SK-N-MC (cell line): ENCODE data around the gene FLNB.

Experiments
- EZH2 ChIP-seq: fragments of 200-600 bp; sonication (generic); IDR thresholded peaks from one replicate; pipeline ENCODE4 v1.6.1; 2017; ENCODE audit warnings: antibody characterized with exemption
- FOXP2 ChIP-seq: optimal IDR thresholded peaks from 2 replicates; pipeline ENCODE3; 2011; ENCODE audit warnings: mild to moderate bottlenecking, moderate library complexity; ENCODE audit not compliant: insufficient read depth; ENCODE audit errors: extremely low read length, control extremely low read depth
- POLR2AphosphoS5 ChIP-seq: IDR thresholded peaks from 2 replicates; pipeline ENCODE4 v1.6.1; 2012; ENCODE audit warnings: mild to moderate bottlenecking, low read depth, low read length, borderline replicate concordance

- no peak for TF ChIP-seq POLR2AphosphoS5
- TF ChIP-seq EZH2 = no peak
- no peak for TF ChIP-seq FOXP2
These were observed 40.6 kb upstream of the FLNB start for GRCh38 chr3:57967590-57967989.
